Endothelial cell of umbilical vein (primary cell): ENCODE measurements around the gene NLGN4Y. TPM values are rescaled to one million over a fixed set of nuclear protein-coding genes. Genes with fewer than 3 reads are reported as not detected.

Source experiments
- BruUV-seq: library from RNA; stranded (reverse); fragments of 400-500 nt; replicated peaks from 2 replicates; lab custom pipeline; 2021; lab: Mats Ljungman, UMichigan
- CTCF ChIA-PET: fragments of 300-600, 350-600 bp; sonication (Branson Sonifier 250); formaldehyde crosslinking; loops from one replicate; lab custom pipeline; 2021; ENCODE audit warnings: antibody characterized with exemption, inconsistent platforms; lab: Charles Lee
- POLR2A ChIA-PET: fragments of 300-600, 350-600 bp; sonication (Branson Sonifier 250); formaldehyde crosslinking; loops from one replicate; lab custom pipeline; 2021; ENCODE audit warnings: antibody characterized with exemption, inconsistent platforms; lab: Charles Lee
- DNase-seq: peaks from one replicate; pipeline ENCODE4 v3.0.0-alpha.2; 2011; ENCODE audit warnings: low read depth, low spot score
- FAIRE-seq: peaks from 2 replicates; lab custom pipeline; 2011; peaks lifted over from hg19 to GRCh38; lab: Jason Lieb, UNC
- H2AFZ ChIP-seq: 2 replicates; pipeline ENCODE4 v1.6.0; 2012; ENCODE audit warnings: low read depth, low read length, control low read depth, inconsistent platforms
- H3K27ac ChIP-seq: 2 replicates; pipeline ENCODE4 v1.5.1; 2011; ENCODE audit warnings: low read depth, mild to moderate bottlenecking, control low read depth, low read length, moderate library complexity; ENCODE audit not compliant: insufficient read depth
- H3K27me3 ChIP-seq, 2 experiments: 2 replicates each; pipeline versions ENCODE4 v1.6.0 to v1.6.1; 2011; ENCODE audit warnings: low read length in 2 of 2, mixed read lengths in 1 of 2; ENCODE audit not compliant: control insufficient read depth in 2 of 2, insufficient read depth in 2 of 2
- H3K36me3 ChIP-seq, 2 experiments: 2 replicates in 1 of 2; 3 replicates in 1 of 2; pipeline ENCODE4 v1.5.1; 2011; ENCODE audit warnings: low read length in 2 of 2, mild to moderate bottlenecking in 1 of 2, moderate library complexity in 1 of 2; ENCODE audit not compliant: control insufficient read depth in 2 of 2, insufficient read depth in 2 of 2; ENCODE audit errors: extremely low read depth in 1 of 2
- H3K4me1 ChIP-seq: 3 replicates; pipeline ENCODE4 v1.5.1; 2011; ENCODE audit warnings: mild to moderate bottlenecking, low read length; ENCODE audit not compliant: control insufficient read depth, insufficient read depth; ENCODE audit errors: extremely low read depth
- H3K4me2 ChIP-seq: 2 replicates; pipeline ENCODE4 v1.6.1; 2011; ENCODE audit warnings: low read length, control low read depth, mixed read lengths; ENCODE audit not compliant: insufficient read depth
- H3K4me3 ChIP-seq, 3 experiments: fragments of 200-600 bp in 1 of 3; sonication (generic), shearing (Covaris generic) in 1 of 3; replicated peaks in 1 of 3; 2 replicates each; pipeline ENCODE4 v1.5.1; 2011 to 2016; ENCODE audit warnings: control low read depth in 3 of 3, low read length in 3 of 3, mild to moderate bottlenecking in 2 of 3, inconsistent platforms in 1 of 3, low read depth in 1 of 3, moderate library complexity in 1 of 3; ENCODE audit not compliant: insufficient read depth in 1 of 3
- H3K79me2 ChIP-seq: 2 replicates; pipeline ENCODE4 v1.6.0; 2012; ENCODE audit warnings: low read length, inconsistent platforms; ENCODE audit not compliant: control insufficient read depth, insufficient read depth
- H3K9ac ChIP-seq: replicated peaks from 2 replicates; pipeline ENCODE3; 2011; ENCODE audit warnings: low read length, control low read depth; ENCODE audit not compliant: insufficient read depth; ENCODE audit errors: extremely low read depth
- H3K9me1 ChIP-seq: replicated peaks from 3 replicates; pipeline ENCODE4 v1.6.0; 2011; ENCODE audit warnings: mild to moderate bottlenecking, low read length; ENCODE audit not compliant: control insufficient read depth, insufficient read depth; ENCODE audit errors: extremely low read depth
- H3K9me3 ChIP-seq: replicated peaks from 2 replicates; pipeline ENCODE4 v1.5.1; 2012; ENCODE audit warnings: low read length, inconsistent platforms; ENCODE audit not compliant: control insufficient read depth, insufficient read depth
- H4K20me1 ChIP-seq: replicated peaks from 2 replicates; pipeline ENCODE3; 2011; ENCODE audit warnings: mild to moderate bottlenecking, low read length; ENCODE audit not compliant: control insufficient read depth, insufficient read depth; ENCODE audit errors: extremely low read depth
- EZH2 ChIP-seq: IDR thresholded peaks from 2 replicates; pipeline ENCODE4 v1.6.1; 2012; ENCODE audit warnings: borderline replicate concordance, low read depth, mild to moderate bottlenecking, moderate library complexity, low read length, inconsistent platforms; ENCODE audit not compliant: severe bottlenecking
- FOS ChIP-seq: IDR thresholded peaks from 2 replicates; pipeline ENCODE4 v1.6.1; 2011; ENCODE audit warnings: mild to moderate bottlenecking, low read length, moderate library complexity, borderline replicate concordance; ENCODE audit not compliant: insufficient read depth
- GATA2 ChIP-seq: IDR thresholded peaks from 2 replicates; pipeline ENCODE4 v1.7.0; 2011; ENCODE audit warnings: low read depth, mild to moderate bottlenecking, moderate library complexity, mixed read lengths, low read length; ENCODE audit not compliant: insufficient read length, insufficient read depth
- JUN ChIP-seq: IDR thresholded peaks from 2 replicates; pipeline ENCODE4 v1.6.1; 2011; ENCODE audit warnings: borderline replicate concordance, low read depth; ENCODE audit not compliant: insufficient read length, insufficient read depth
- MYC ChIP-seq: IDR thresholded peaks from one replicate; pipeline ENCODE4 v1.6.1; 2011; ENCODE audit warnings: mild to moderate bottlenecking, low read depth, low read length
- POLR2A ChIP-seq: IDR thresholded peaks from 2 replicates; pipeline ENCODE4 v1.6.1; 2012; ENCODE audit warnings: low read depth, mild to moderate bottlenecking, control low read depth, low read length
- POLR2AphosphoS5 ChIP-seq: IDR thresholded peaks from 2 replicates; pipeline ENCODE4 v1.6.1; 2012; ENCODE audit warnings: low read depth, mild to moderate bottlenecking, control low read depth, low read length, moderate library complexity; ENCODE audit not compliant: insufficient read depth
- dilution Hi-C: fragments of 300-500 bp; cut with MboI; formaldehyde crosslinking; loops from one replicate; pipeline ENCODE4 v1.15.0; 2019; ENCODE audit warnings: low sequenced_read_pairs; ENCODE audit not compliant: extremely low pct_ligation_motif_present
- intact Hi-C: fragments of 100-400 bp; cut with micrococcal nuclease; formaldehyde crosslinking; loops from one replicate; pipeline ENCODE4 v1.10.0; 2022
- polyA plus RNA-seq, 4 experiments: library from polyadenylated mRNA; depleted of rRNA in 3 of 4; stranded (reverse) in 3 of 4; unstranded in 1 of 4; fragments of >200 nt; gene quantifications; 2 replicates each; pipeline versions ENCODE4 v1.2.1 to v1.2.3, GENCODE V29; 2011 to 2012; ENCODE audit warnings: missing spikeins in 1 of 4
- total RNA-seq: library from RNA; stranded (reverse); gene quantifications from 2 replicates; pipeline ENCODE4 v1.2.3, GENCODE V29; 2021
- TF ChIP-seq, protein P1 (sequence below): IDR thresholded peaks from 2 replicates; pipeline ENCODE4 v1.6.1; 2011; ENCODE audit not compliant: insufficient read depth, insufficient read length
- TF ChIP-seq, protein P2 (sequence below), 2 donors: IDR thresholded peaks; 1 replicate in 1 of 2; 2 replicates in 1 of 2; pipeline ENCODE4 v1.5.1; 2011; ENCODE audit warnings: low read length in 2 of 2, mild to moderate bottlenecking in 2 of 2, moderate library complexity in 2 of 2, control low read depth in 1 of 2, inconsistent platforms in 1 of 2, low read depth in 1 of 2; ENCODE audit not compliant: insufficient read depth in 1 of 2; ENCODE audit errors: extremely low read depth in 1 of 2

Gene NLGN4Y
- total and polyA plus RNA-seq, 2 donors (not counting 3 experiments of a cell fraction or from before 2014, with no cell fraction given) = 16.0 to 26.6 TPM

DNA sequence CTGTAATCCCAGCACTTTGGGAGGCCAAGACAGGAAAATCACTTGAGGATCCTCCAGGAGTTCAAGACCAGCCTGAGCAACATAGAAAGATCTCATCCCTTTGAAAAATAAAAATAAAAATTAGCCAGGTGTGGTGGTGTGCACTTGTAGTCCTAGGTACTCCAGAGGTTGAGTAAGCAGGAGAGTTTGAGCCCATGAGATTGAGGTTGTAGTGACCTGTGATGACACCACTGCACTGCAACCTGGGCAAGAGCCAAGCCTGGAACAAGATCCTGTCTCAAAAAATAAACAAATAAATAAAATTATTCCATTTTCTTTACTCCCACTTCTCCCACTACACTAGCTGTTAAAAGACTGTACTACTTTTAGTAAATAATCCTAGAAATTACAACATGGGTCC lies 231.2 kb downstream of the NLGN4Y start:
- Histone ChIP-seq H3K36me3 (no peaks in the 10 kb centered on the region), H3K4me1 (no peaks in the 10 kb centered on the region), H3K9ac (no peak overlapping the region), H2AFZ (no peak overlapping the region), H3K4me3 (no peak overlapping the region), H3K9me1 (no peaks in the 10 kb centered on the region), H4K20me1 (no peaks in the 10 kb centered on the region), H3K9me3 (no peaks in the 10 kb centered on the region), H3K27me3 (no peaks in the 10 kb centered on the region), H3K79me2 (no peaks in the 10 kb centered on the region), H3K27ac (no peak overlapping the region), H3K4me2 (no peak overlapping the region)
- DNase-seq (no peak), FAIRE-seq (no peak)
- CTCF ChIA-PET = no interaction called here
- POLR2A ChIA-PET = no interaction called here
- TF ChIP-seq MYC (no peak), FOS (no peak), POLR2AphosphoS5 (no peak), GATA2 (no peak), POLR2A (no peak), EZH2 (no peak), JUN (no peak)
- TF ChIP-seq, protein P1, sequence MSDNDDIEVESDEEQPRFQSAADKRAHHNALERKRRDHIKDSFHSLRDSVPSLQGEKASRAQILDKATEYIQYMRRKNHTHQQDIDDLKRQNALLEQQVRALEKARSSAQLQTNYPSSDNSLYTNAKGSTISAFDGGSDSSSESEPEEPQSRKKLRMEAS = no peak
- TF ChIP-seq, protein P2, sequence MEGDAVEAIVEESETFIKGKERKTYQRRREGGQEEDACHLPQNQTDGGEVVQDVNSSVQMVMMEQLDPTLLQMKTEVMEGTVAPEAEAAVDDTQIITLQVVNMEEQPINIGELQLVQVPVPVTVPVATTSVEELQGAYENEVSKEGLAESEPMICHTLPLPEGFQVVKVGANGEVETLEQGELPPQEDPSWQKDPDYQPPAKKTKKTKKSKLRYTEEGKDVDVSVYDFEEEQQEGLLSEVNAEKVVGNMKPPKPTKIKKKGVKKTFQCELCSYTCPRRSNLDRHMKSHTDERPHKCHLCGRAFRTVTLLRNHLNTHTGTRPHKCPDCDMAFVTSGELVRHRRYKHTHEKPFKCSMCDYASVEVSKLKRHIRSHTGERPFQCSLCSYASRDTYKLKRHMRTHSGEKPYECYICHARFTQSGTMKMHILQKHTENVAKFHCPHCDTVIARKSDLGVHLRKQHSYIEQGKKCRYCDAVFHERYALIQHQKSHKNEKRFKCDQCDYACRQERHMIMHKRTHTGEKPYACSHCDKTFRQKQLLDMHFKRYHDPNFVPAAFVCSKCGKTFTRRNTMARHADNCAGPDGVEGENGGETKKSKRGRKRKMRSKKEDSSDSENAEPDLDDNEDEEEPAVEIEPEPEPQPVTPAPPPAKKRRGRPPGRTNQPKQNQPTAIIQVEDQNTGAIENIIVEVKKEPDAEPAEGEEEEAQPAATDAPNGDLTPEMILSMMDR (IDR thresholded peaks at IDR 0.05; ENCODE audit: extremely low read depth in 1 of 2, insufficient read depth in 1 of 2, low read depth in 1 of 2, low read length in 2 of 2) = no peak
- intact Hi-C loops = no loop called here
- dilution Hi-C loops = no loop called here
- no TSS peak for BruUV-seq
